GM21619 (cell line): ENCODE measurements around the gene ZBED5.
A peak's percentile ranks its signal among the peaks of the same experiment; 100 is the strongest.
"Not testable (repeated sequence)": the region's sequence is repeated elsewhere in the genome, so short reads cannot be mapped to it uniquely, and the experiment has no call there.

ENCODE experiments used
- ATAC-seq: cut with Tn5 transposase; IDR thresholded peaks from one replicate; pipeline ENCODE4 v1.9.1; 2021; ENCODE audit not compliant: unreplicated experiment

The ZBED5 gene

DNA sequence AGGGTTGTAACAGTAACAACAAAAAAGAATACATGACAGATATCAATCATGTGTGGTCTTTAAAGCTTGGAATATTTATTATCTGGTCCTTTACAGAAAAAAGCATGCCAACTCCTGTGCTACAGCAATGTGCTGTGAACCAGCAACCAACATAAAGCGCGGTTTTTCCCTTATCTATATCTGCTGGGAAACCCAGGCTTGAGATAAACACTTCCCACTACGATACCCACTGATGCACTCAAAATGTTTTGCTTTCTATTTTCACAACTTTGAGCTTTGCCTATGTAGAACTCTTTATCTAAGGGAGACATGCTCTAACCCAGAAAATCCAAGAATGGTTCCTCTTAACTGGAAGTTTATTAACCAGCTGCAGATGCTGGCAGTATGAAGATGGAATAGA lies 19.0 kb downstream of the ZBED5 start:
- no peak for ATAC-seq

DNA sequence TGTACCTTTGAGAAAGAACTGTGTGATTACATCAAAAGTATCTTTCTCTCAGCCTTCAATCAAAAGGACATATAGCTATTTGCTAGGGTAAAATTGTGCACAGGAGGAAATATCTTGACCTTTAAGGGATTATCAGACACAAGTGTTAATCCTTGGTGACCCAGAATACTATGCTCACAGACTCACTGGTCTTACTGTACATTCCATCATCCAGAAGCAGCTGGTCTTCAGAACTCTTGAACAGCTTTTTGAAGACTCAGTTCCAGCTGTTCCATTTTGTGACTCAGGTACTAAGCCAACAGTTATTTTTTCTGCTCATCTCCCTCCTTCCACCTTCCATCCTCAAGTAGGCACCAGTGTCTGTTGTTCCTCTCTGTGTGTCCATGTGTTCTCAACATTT lies 19.8 kb downstream of the ZBED5 start:
- ATAC-seq = no peak

DNA sequence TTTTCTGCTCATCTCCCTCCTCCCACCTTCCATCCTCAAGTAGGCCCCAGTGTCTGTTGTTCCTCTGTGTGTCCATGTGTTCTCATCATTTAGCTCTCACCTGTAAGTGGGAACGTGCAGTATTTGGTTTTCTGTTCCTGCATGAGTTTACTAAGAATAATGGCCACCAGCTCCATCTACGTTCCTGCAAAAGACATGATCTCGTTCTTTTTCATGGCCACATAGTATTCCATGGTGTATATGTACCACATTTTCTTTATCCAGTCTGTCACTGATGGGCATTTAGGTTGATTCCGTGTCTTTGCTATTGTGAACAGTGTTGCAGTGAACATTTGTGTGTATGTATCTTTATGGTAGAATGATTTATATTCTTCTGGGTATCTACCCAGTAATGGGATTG lies 21.0 kb downstream of the ZBED5 start:
- ATAC-seq = not testable (repeated sequence)

DNA sequence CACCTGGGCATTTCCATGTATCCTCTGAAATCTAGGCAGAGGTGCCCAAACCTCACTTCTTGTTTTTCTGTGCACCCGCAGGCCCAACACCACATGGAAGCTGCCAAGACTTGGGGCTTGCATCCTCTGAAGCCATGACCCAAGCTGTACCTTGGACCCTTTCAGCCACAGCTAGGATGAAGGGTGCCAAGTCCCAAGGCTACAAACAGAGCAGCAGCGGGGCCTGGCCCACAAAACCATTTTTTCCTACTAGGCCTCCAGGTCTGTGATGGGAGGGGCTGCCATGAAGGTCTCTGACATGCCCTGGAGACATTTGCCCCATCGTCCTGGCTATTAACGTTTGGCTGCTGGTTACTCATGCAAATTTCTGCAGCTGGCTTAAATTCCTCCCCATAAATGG lies 28.7 kb downstream of the ZBED5 start:
- no peak for ATAC-seq

DNA sequence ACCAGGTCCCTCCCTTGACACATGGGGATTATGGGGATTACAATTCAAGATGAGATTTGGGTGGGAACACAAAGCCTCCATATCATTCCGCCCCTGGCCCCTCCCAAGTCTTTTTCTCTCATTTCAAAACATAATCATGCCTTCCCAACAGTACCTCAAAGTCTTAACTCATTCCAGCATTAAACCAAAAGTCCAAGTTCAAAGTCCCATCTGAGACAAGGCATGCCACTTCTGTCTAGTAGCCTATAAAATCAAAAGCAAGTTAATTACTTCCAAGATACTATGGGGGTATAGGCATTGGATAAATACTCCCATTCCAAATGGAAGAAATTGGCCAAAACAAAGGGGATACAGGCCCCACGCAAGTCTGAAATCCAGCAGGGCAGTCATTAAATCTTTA lies 29.5 kb downstream of the ZBED5 start:
- ATAC-seq = no peak

DNA sequence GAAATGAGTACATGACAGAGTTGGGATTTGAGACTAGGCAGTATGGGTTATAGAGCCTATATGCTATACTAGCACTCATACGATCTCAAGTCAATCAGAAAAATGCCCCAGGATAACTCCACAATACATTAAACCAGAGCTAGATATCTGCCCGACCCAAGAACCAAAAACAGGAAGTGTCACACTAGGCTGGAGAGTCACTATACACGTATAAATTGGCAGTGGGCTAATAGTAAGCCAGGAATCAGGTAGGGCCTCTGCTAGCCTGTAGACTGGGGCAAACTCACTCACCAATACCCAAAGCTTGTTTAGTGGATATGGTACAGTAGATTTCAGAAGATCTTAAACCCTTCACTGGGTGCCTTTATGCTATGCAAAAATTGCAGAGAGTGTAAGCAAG lies 33.0 kb downstream of the ZBED5 start:
- peak; percentile 88 for ATAC-seq

DNA sequence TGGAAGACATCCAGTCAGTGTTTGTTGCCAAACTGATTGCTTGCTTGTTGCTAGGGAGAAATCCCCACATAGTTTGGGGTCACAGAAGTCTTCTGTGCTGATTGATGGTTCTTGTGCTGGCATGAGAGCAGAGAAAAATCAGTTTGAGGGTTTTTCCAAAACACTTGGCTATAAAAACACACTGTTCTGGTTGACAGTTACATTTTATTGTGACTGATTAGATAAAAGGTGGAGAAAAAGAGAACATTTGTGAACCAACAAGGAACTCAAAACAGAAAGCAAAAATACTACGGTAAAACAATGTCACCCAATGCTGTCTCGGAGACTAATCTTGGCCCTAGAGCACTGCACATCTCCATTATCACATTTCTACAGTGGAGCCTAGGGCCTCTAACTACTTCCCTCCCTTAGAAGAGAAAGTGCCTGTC lies 34.7 kb downstream of the ZBED5 start:
- no peak for ATAC-seq

DNA sequence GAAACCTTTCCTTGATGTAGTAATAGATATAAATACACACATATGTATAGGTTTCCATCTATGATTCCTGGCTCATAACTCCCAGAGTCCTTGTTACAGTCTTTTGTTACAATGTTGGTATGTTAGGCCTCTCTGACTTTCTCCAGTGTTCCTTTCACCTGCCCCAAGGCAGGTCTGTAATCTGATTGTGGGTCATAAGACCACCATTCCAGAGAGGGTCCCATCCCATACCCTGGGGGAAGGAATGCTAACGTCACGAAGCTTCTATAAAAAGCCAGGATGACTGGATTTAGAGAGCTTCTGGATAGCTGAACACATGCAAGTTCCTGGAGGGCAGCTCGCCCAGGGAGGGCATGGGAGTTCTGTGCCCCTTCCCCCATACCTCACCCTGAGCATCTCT lies 35.4 kb downstream of the ZBED5 start:
- ATAC-seq = not testable (repeated sequence)

DNA sequence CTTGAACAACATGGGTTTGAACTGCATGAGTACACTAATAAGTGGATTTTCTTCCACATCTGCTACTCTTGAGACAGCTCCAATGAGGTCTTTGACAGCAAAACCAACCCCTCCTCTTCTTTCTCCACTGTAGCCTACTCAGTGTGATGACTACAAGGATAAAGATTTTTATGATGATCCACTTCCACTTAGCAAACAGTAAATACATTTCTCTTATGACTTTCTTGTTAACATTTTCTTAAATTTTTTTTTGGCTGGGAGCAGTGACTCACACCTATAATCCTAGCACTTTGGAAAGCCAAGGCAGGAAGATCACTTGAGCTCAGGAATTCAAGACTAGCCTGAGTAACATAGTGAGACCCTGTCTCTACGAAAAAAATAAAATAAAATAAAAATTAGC lies 39.3 kb downstream of the ZBED5 start:
- no peak for ATAC-seq

DNA sequence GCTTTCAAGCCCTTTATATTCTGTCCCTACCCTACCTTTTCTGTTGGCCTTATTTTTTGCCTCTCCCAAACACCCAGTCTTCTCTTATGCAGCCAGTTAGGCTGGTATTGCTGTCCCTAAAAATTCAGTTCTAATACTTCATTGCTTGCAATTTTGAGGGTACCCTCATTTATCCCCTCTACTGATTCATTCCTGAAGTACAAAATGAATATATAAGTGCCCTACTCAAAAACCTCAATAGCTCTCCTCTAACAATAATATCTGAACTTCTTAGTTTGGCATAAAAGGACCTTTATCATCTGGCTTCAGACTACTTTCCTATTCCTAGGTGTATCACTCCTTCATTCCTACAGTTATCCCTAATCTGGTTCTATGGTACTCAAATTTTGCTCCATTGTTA lies 43.9 kb downstream of the ZBED5 start:
- no peak for ATAC-seq

DNA sequence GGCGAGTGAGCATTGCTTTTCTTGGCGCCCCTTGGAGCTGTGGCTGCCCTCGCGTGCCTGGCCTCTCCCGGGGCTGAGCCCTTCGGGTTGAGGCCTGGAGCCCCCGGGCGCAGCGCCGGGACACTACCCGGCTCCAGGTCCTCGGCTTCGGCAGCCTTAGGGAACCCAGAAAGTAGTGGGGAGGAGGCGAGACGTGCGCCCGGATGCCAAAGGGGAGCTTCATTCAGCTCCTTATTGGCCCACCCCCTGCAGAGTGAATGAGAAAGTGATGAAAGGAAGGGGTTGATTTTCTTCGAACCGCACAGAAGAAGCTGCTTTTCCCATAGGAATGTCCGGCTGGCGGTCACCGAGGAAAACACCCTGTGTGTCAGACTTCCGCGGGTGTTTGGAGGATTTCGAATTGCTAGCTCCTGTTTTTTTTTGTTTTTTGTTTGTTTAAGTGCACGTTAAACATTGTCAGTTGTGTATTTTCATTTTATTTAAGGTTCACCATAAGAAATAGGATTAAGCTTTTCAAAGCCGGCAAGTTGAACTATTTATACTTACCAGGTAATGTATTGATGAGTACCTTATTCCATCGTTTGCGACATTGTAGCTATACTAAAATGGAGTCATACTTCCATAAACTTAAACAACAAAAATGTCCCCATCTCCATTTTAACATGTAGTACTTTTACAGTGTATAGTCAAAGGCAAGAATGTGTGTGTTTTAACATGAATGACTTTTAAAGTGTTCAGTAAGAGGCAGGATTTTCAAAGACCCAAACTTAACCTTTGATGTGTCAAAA lies 48.3 kb downstream of the ZBED5 start:
- ATAC-seq = peak; percentile 12

DNA sequence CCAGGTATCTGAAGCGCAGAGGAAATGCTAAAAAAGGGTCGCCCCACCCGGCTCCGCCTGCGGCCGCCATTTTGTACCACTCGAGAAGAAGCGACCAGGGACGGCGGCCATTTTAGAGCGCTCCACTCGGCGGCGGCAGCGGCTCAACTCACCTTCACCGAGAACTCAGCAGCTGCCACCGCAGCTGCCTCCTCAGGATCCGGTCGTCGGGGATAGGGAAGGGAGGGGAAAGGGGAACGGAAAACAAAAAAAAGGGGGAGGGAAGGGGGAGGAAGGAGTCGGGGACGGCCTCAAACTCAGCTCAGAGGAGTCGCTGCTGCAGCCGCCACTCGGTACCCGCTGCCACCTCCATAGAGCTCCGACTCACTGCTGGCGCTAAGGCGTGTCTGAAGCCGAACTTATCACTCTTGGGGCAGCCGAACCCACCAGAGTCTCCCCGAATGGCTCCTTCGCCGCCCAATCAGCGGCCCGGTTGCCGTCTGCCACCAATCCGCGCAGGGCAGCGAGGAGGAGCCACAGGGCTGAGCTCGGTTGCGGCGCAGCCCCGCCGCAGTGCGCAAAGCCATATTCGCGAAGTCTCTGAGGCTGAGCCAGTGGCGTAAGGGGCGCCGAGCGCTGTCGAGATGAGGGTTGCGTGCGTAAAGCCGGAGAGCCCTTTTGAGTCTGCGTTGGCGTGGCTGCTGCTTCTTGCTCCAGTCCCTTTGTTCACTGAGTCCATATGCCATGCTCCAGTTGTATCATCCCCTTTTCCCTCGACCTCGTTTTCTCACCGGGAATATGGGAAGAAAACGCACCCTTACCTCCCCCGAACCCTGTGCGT lies 49.1 kb downstream of the ZBED5 start, which contains the start of gene EIF4G2:
Gene EIF4G2, minus strand, starts transcription at position 374 of the 820 bp plus-strand sequence.
- peak; percentile 92 for ATAC-seq

DNA sequence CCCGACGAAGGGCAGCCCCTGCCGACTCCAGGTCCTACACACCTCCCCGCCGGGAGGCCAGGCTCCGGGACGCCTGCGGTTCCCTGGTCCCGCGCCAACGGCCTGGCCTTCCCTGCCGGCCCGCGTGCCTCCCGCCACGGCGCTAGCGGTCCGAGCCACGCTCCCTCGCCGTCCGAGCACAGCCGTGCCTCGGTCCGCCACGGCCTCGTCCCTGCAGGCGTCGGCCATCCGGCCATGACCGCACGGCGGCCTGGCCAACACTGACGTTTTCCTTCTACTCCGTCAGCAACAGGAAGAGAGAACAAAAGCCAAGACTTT lies 49.7 kb downstream of the ZBED5 start:
- peak; percentile 3 for ATAC-seq

DNA sequence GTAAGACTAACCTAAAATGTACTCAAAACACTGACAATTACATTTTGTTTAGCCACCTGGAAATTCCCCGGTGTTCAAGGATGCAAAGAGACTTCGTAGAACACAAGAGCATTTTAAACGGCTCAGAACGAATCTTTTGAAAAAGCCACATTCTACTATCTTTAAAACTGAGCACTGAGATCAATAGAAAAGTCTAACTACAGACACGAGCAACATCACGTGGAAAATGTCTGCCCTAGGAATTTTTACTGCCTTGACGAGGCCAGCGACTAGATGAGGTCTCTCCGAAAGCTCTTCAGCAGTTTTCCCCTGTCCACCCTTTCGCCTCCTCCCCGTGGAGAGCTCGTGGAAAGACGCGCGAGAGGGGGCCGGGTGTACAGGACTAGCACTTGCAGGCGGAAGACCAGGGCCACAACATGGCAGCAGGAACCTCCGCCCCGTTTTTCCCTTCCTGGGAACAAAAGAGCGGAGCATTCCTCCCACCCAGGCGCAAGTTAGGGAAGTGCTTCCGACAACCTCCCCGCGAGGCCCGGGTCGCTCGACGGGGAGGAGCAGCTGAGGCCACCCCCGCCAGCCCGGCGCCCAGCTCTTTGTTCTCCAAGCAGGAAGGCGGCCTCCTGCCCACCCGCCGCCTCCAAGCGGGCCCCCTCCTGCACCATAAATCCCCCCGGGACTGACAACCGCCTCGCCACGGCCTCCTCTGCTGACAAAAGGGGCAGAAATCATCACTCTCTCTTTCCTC lies 50.2 kb downstream of the ZBED5 start:
- ATAC-seq = no peak

DNA sequence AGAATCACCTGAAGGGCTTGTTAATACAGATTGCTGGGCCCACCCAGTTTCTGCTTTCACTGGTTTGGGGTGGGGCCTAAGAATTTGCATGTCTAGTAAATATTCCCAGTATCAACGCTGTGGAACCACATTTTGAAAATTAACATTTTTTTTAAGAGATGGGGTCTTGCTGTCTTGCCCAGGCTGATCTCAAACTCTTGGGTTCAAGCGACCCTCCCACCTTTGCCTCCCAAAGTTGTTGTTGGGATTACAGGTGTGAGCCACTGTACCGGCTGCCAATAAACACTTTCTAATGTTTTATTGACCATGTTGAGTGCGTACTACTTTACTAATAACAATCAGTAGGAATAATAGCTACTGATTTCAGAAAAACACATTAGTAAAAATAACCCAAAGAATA lies 51.6 kb downstream of the ZBED5 start:
- no peak for ATAC-seq

DNA sequence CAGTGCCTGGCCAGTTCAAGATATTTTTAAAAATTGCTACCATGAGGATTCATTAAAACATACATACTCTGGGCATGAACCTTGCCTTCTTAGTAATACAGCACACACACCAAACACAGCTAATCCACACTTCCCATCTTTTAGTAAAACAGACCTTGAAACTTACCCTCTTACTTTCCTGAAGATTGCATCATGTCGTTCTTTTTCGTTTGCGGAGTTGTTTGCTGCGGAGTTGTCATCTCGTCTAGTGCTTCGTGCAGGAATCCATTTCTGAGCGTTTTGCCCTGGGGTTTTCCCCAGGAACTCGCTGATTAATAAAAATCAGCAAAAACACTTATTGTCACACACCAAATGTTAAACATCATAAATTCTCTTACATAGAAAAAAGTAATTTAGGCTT lies 52.1 kb downstream of the ZBED5 start:
- no peak for ATAC-seq

DNA sequence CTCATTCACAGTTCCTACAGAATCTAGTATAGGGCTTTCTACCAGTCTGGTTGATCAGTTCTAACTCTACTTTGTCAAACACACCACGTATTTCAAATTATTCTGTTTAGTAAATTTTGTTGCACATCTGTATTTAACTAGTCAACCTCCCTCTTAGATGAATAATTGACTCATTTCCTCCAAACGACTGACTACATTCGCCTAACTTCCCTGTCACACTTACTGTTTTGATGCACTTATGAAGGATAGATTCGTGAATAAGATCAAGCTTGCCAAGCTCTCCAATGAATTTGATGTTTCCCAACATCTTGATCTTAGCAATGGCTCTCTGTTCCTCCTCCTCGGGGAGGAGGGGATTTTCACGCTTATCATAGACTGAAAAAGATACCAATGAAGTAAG lies 54.2 kb downstream of the ZBED5 start:
- no peak for ATAC-seq
